ENCODE measurements around the gene CAPS2.
"Not testable (repeated sequence)": the region's sequence is repeated elsewhere in the genome, so short reads cannot be mapped to it uniquely, and the experiment has no call there.

DNA sequence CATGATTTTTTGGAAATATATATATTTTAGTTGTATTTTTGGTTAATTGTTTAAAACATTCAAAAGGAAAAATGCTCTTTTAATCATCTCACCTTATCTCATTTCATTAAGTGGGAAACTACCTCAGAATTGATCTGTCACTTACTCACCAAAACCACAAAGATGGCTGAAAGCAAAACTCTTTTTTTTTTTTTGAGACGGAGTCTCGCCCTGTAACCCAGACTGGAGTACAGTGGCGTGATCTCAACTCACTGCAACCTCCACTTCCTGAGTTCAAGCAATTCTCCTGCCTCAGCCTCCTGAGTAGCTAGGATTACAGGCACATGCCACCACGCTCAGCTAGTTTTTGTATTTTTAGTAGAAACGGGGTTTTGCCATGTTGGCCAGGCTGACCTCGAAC, 16.1 kb upstream of the CAPS2 start:
- TF ChIP-seq, protein P1, sequence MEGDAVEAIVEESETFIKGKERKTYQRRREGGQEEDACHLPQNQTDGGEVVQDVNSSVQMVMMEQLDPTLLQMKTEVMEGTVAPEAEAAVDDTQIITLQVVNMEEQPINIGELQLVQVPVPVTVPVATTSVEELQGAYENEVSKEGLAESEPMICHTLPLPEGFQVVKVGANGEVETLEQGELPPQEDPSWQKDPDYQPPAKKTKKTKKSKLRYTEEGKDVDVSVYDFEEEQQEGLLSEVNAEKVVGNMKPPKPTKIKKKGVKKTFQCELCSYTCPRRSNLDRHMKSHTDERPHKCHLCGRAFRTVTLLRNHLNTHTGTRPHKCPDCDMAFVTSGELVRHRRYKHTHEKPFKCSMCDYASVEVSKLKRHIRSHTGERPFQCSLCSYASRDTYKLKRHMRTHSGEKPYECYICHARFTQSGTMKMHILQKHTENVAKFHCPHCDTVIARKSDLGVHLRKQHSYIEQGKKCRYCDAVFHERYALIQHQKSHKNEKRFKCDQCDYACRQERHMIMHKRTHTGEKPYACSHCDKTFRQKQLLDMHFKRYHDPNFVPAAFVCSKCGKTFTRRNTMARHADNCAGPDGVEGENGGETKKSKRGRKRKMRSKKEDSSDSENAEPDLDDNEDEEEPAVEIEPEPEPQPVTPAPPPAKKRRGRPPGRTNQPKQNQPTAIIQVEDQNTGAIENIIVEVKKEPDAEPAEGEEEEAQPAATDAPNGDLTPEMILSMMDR (IDR thresholded peaks at IDR 0.05; ENCODE audit: insufficient read depth, low read length, poor library complexity, severe bottlenecking), result not testable (repeated sequence)
- TF ChIP-seq EZH2phosphoT487 (conservative IDR thresholded peaks at IDR 0.05; ENCODE audit: low read length), result not testable (repeated sequence)
